Left lung (tissue), 10 donors: Measurements from ENCODE around the gene NECTIN1. TPM values are rescaled to one million over a fixed set of nuclear protein-coding genes. Genes with fewer than 3 reads are reported as not detected.

Experiments used
- ATAC-seq: fragments of 200-7000 bp; cut with Tn5 transposase; one replicate; pipeline ENCODE4 v1.9.1; 2020; ENCODE audit warnings: moderate library complexity
- DNase-seq, 4 donors: peaks; one replicate each; pipeline ENCODE4 v3.0.0-alpha.2; 2013 to 2020
- H3K27ac ChIP-seq, 2 donors: fragments of 200-600 bp; sonication (generic) in 1 of 2; one replicate each; pipeline versions ENCODE4 v1.5.0 to v1.8.0; 2020 to 2021
- H3K27me3 ChIP-seq, 2 donors: fragments of 200-600 bp; sonication (generic) in 1 of 2; one replicate each; pipeline versions ENCODE4 v1.5.0 to v1.8.0; 2020 to 2021
- H3K36me3 ChIP-seq, 2 donors: fragments of 200-600 bp; sonication (generic) in 1 of 2; one replicate each; pipeline versions ENCODE4 v1.5.0 to v1.8.0; 2020 to 2021
- H3K4me1 ChIP-seq, 2 donors: fragments of 200-600 bp; one replicate each; pipeline ENCODE4 v1.8.0; 2021
- H3K4me3 ChIP-seq, 2 donors: fragments of 200-600 bp; sonication (generic) in 1 of 2; one replicate each; pipeline versions ENCODE4 v1.5.0 to v1.8.0; 2020 to 2021; ENCODE audit warnings: mild to moderate bottlenecking in 1 of 2
- H3K9me3 ChIP-seq, 2 donors: fragments of 200-600 bp; sonication (generic) in 1 of 2; one replicate each; pipeline versions ENCODE4 v1.5.0 to v1.8.0; 2020 to 2021
- CTCF ChIP-seq, 2 donors: fragments of 200-600 bp; sonication (generic) in 1 of 2; IDR thresholded peaks; one replicate each; pipeline versions ENCODE4 v1.5.0 to v1.8.0; 2021; ENCODE audit warnings: antibody characterized with exemption in 2 of 2
- intact Hi-C, 2 donors: fragments of 100-400 bp; cut with DNase I; formaldehyde crosslinking; loops; one replicate each; pipeline versions ENCODE4 v1.11.2 to v1.14.2; 2022
- polyA plus RNA-seq, 6 donors: library from polyadenylated mRNA; unstranded; fragments of 120-200 nt; gene quantifications; one replicate each; pipeline ENCODE4 v1.2.1, GENCODE V29; 2013; ENCODE audit not compliant: insufficient read length in 6 of 6
- total RNA-seq, 2 donors: library from RNA; stranded (reverse); fragmentation: NEBNext Ultra II Directional; extraction: Animal tissue kit (Norgen Biotek cat#: 25700); gene quantifications; one replicate each; pipeline ENCODE4 v1.2.1, GENCODE V29; 2021
- donor health status: DM: no; HTN: yes; CAD: no.
- donor health status: DM: no; HTN: no; CAD: no.

NECTIN1 gene
- total and polyA plus RNA-seq, 8 donors: 13.0 to 21.1 (median 15.9) TPM

GRCh38 chr11:119641983-119642745 lies 86.8 kb downstream of the NECTIN1 start:
- intact Hi-C loops: no loop called here
- no peak overlapping the region for H3K27ac ChIP-seq
- H3K4me1 ChIP-seq: no peaks in the 10 kb centered on the region
- H3K4me3 ChIP-seq: no peak overlapping the region
- DNase-seq (peak in 1 of 4 donors; percentile 30), ATAC-seq (peak; percentile 66)
- H3K36me3 ChIP-seq: no peaks in the 10 kb centered on the region
- H3K27me3 ChIP-seq: peaks cover 0 to 13% of the 10 kb centered on the region in 2 donors
- H3K9me3 ChIP-seq: no peaks in the 10 kb centered on the region
- TF ChIP-seq CTCF (IDR thresholded peaks at IDR 0.05): peak; percentile 23 to 37

- Histone ChIP-seq H3K27ac (no peak overlapping the region), H3K4me3 (no peak overlapping the region), H3K9me3 (no peaks in the 10 kb centered on the region), H3K27me3 (peaks cover 0 to 13% of the 10 kb centered on the region in 2 donors), H3K36me3 (no peaks in the 10 kb centered on the region), H3K4me1 (no peaks in the 10 kb centered on the region)
- TF ChIP-seq CTCF (IDR thresholded peaks at IDR 0.05): no peak
- ATAC-seq (no peak), DNase-seq (peak in 1 of 4 donors; percentile 40)
- intact Hi-C loops: no loop called here
Observed at GRCh38 chr11:119640541-119640940, 88.5 kb downstream of the NECTIN1 start.

- intact Hi-C loops: no loop called here
Observed at GRCh38 chr11:119639642-119640205, 89.3 kb downstream of the NECTIN1 start.

GRCh38 chr11:119638851-119639250 lies 90.1 kb downstream of the NECTIN1 start:
- no peak for ATAC-seq
- TF ChIP-seq CTCF (IDR thresholded peaks at IDR 0.05): no peak
- peak in 1 of 4 donors; percentile 68 for DNase-seq

More at GRCh38 chr11:119639642-119640205, 89.3 kb downstream of the NECTIN1 start:
- H3K36me3 ChIP-seq: no peaks in the 10 kb centered on the region
- H3K4me1 ChIP-seq: no peaks in the 10 kb centered on the region
- H3K27ac ChIP-seq: no peak overlapping the region
- no peak overlapping the region for H3K4me3 ChIP-seq
- no peak for TF ChIP-seq CTCF (IDR thresholded peaks at IDR 0.05)
- H3K9me3 ChIP-seq: no peaks in the 10 kb centered on the region
- DNase-seq: peak in 1 of 4 donors; percentile 50
- peaks cover 0 to 13% of the 10 kb centered on the region in 2 donors for H3K27me3 ChIP-seq
- no peak for ATAC-seq

GRCh38 chr11:119637481-119637880 lies 91.5 kb downstream of the NECTIN1 start:
- ATAC-seq: no peak
- Histone ChIP-seq H3K27me3 (peaks cover 0 to 13% of the 10 kb centered on the region in 2 donors), H3K4me1 (no peaks in the 10 kb centered on the region), H3K9me3 (no peaks in the 10 kb centered on the region), H3K36me3 (no peaks in the 10 kb centered on the region), H3K4me3 (no peak overlapping the region), H3K27ac (no peak overlapping the region)
- no peak for TF ChIP-seq CTCF (IDR thresholded peaks at IDR 0.05)
- peak in 1 of 4 donors; percentile 46 for DNase-seq
- intact Hi-C loops: no loop called here

More at GRCh38 chr11:119638851-119639250, 90.1 kb downstream of the NECTIN1 start:
- H3K9me3 ChIP-seq: no peaks in the 10 kb centered on the region
- no peaks in the 10 kb centered on the region for H3K4me1 ChIP-seq
- H3K4me3 ChIP-seq: no peak overlapping the region
- H3K27ac ChIP-seq: no peak overlapping the region
- no peaks in the 10 kb centered on the region for H3K36me3 ChIP-seq
- intact Hi-C loops: no loop called here
- peaks cover 0 to 13% of the 10 kb centered on the region in 2 donors for H3K27me3 ChIP-seq
